SK-N-SH treated with all-trans-retinoic acid at 6 μM for 48 hours (cell line): ENCODE data around the gene GRB7.

Experiments
- ARNTL ChIP-seq: fragments of 450-650 bp; formaldehyde crosslinking; IDR thresholded peaks from 2 replicates; pipeline ENCODE4 v1.5.0; 2020; ENCODE audit warnings: low read depth, mild to moderate bottlenecking, moderate library complexity, borderline replicate concordance
- GLIS3 ChIP-seq: fragments of 250-450 bp; sonication (Bioruptor Pico); IDR thresholded peaks from 2 replicates; pipeline ENCODE4 v1.5.0; 2020; ENCODE audit warnings: mild to moderate bottlenecking, moderate library complexity
- ISL1 ChIP-seq: fragments of 250-450 bp; sonication (Bioruptor Pico); IDR thresholded peaks from 2 replicates; pipeline ENCODE4 v2.1.2; 2022; ENCODE audit warnings: mild to moderate bottlenecking, moderate library complexity
- OSR1 ChIP-seq: fragments of 250-450 bp; sonication (Bioruptor Pico); IDR thresholded peaks from 2 replicates; pipeline ENCODE4 v1.8.0; 2022; ENCODE audit warnings: moderate library complexity, mild to moderate bottlenecking, inconsistent platforms
- RARB ChIP-seq: fragments of 250-450 bp; sonication (Bioruptor Pico); IDR thresholded peaks from 2 replicates; pipeline ENCODE4 v1.8.0; 2021; ENCODE audit warnings: mild to moderate bottlenecking, moderate library complexity
- SNAI2 ChIP-seq: fragments of 250-450 bp; sonication (Bioruptor Pico); IDR thresholded peaks from 2 replicates; pipeline ENCODE4 v1.5.0; 2020; ENCODE audit warnings: mild to moderate bottlenecking, moderate library complexity
- ZFP3 ChIP-seq: fragments of 250-450 bp; sonication (Bioruptor Pico); IDR thresholded peaks from 2 replicates; pipeline ENCODE4 v1.5.0; 2020; ENCODE audit warnings: mild to moderate bottlenecking, moderate library complexity
- TF ChIP-seq, protein P1 (sequence below): fragments of 250-450 bp; sonication (Bioruptor Pico); IDR thresholded peaks from 2 replicates; pipeline ENCODE4 v1.8.0; 2021; ENCODE audit warnings: low read depth, mild to moderate bottlenecking, moderate library complexity, borderline replicate concordance
- TF ChIP-seq, protein P2 (sequence below): fragments of 250-450 bp; sonication (Bioruptor Pico); IDR thresholded peaks from 2 replicates; pipeline ENCODE4 v1.8.0; 2020; ENCODE audit warnings: mild to moderate bottlenecking, moderate library complexity, borderline replicate concordance
- TF ChIP-seq, protein P3 (sequence below): fragments of 250-450 bp; sonication (Bioruptor Pico); IDR thresholded peaks from 2 replicates; pipeline ENCODE4 v1.5.1; 2021; ENCODE audit warnings: mild to moderate bottlenecking, moderate library complexity

DNA sequence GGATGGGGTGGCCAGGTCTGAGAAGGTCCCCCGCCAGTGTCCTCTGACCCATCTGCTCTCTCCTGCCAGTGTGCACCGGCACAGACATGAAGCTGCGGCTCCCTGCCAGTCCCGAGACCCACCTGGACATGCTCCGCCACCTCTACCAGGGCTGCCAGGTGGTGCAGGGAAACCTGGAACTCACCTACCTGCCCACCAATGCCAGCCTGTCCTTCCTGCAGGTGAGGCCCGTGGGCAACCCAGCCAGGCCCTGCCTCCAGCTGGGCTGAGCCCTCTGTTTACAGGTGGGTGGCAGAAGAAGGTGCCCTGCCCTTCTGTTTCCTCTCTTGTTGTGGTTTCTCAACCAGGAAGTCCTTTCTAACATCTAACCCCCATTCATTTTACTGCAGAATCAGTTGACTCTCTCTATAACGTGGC, 30.8 kb upstream of the GRB7 start:
- no peak for TF ChIP-seq ARNTL (CRISPR knock-in tag)
- TF ChIP-seq ZFP3, result no peak
- TF ChIP-seq, protein P1, sequence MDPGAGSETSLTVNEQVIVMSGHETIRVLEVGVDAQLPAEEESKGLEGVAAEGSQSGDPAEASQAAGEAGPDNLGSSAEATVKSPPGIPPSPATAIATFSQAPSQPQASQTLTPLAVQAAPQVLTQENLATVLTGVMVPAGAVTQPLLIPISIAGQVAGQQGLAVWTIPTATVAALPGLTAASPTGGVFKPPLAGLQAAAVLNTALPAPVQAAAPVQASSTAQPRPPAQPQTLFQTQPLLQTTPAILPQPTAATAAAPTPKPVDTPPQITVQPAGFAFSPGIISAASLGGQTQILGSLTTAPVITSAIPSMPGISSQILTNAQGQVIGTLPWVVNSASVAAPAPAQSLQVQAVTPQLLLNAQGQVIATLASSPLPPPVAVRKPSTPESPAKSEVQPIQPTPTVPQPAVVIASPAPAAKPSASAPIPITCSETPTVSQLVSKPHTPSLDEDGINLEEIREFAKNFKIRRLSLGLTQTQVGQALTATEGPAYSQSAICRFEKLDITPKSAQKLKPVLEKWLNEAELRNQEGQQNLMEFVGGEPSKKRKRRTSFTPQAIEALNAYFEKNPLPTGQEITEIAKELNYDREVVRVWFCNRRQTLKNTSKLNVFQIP (CRISPR knock-in tag), result no peak
- no peak for TF ChIP-seq RARB
- TF ChIP-seq, protein P2, sequence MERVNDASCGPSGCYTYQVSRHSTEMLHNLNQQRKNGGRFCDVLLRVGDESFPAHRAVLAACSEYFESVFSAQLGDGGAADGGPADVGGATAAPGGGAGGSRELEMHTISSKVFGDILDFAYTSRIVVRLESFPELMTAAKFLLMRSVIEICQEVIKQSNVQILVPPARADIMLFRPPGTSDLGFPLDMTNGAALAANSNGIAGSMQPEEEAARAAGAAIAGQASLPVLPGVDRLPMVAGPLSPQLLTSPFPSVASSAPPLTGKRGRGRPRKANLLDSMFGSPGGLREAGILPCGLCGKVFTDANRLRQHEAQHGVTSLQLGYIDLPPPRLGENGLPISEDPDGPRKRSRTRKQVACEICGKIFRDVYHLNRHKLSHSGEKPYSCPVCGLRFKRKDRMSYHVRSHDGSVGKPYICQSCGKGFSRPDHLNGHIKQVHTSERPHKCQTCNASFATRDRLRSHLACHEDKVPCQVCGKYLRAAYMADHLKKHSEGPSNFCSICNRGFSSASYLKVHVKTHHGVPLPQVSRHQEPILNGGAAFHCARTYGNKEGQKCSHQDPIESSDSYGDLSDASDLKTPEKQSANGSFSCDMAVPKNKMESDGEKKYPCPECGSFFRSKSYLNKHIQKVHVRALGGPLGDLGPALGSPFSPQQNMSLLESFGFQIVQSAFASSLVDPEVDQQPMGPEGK (CRISPR knock-in tag), result no peak
- TF ChIP-seq, protein P3, sequence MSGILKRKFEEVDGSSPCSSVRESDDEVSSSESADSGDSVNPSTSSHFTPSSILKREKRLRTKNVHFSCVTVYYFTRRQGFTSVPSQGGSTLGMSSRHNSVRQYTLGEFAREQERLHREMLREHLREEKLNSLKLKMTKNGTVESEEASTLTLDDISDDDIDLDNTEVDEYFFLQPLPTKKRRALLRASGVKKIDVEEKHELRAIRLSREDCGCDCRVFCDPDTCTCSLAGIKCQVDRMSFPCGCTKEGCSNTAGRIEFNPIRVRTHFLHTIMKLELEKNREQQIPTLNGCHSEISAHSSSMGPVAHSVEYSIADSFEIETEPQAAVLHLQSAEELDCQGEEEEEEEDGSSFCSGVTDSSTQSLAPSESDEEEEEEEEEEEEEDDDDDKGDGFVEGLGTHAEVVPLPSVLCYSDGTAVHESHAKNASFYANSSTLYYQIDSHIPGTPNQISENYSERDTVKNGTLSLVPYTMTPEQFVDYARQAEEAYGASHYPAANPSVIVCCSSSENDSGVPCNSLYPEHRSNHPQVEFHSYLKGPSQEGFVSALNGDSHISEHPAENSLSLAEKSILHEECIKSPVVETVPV (CRISPR knock-in tag), result no peak
- no peak for TF ChIP-seq ISL1 (CRISPR knock-in tag)
- no peak for TF ChIP-seq OSR1 (CRISPR knock-in tag)
- TF ChIP-seq GLIS3 (CRISPR knock-in tag), result no peak
- TF ChIP-seq SNAI2 (CRISPR knock-in tag), result no peak
